Fibroblast of skin of scalp (primary cell): ENCODE data around the gene EFHD2.
"Not testable (repeated sequence)": the region's sequence is repeated elsewhere in the genome, so short reads cannot be mapped to it uniquely, and the experiment has no call there.

ENCODE experiments used
- DNase-seq: peaks from one replicate; pipeline ENCODE4 v3.0.0-alpha.2; 2013

The EFHD2 gene

DNA sequence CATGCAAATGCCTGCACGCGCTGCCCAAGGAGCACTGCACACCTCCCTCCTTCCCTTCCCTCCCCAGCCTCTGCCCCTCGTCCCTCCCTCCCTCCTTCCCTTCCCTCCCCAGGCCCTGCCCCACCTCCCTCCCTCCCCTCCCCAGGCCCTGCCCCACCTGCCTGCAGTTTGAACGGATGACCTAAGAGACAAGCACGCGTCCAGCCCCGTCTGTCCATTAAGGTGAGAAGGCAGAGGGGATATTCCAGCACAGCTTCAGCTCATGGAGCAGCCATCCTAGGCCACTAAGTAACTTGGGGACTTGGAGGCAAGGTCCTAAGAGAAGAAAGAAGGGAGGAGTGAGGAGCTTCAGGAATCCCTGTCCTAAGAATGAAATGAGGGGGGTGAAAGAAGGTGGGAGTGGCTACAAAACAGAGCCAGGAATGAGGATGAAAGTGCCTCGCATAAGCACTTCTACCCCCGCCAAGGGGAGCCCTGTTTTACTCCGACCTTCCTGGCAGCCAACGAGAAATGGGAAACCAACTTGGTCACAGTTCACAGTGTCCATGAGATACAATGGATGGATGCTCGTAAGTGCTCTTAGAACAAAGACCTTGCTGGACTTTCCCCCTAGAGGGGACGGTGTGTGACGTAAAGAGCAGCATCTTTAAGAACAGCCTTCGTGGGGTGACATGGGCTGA is 21.3 kb upstream of the EFHD2 start:
- DNase-seq, result no peak

DNA sequence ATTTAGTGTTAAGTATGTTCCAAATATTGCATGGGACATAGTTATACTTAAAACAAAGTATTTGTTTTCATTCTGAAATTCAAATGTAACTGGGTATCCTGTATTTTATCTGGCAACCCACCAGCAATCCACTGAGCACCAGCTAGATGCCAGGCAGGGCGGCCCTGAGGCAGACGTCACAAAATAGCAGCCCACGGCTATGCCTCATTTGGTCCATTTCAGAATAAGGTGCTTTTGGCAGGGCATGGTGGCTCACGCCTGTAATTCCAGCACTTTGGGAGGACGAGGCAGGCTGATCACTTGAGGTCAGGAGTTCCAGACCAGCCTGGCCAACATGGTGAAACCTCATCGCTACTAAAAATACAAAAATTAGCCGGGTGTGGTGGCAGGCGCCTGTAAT is 19.9 kb upstream of the EFHD2 start:
- not testable (repeated sequence) for DNase-seq

GRCh38 chr1:15390667-15391066 is 19.0 kb upstream of the EFHD2 start:
- DNase-seq, result no peak

GRCh38 chr1:15391366-15391765 is 18.3 kb upstream of the EFHD2 start:
- DNase-seq, result no peak

DNA sequence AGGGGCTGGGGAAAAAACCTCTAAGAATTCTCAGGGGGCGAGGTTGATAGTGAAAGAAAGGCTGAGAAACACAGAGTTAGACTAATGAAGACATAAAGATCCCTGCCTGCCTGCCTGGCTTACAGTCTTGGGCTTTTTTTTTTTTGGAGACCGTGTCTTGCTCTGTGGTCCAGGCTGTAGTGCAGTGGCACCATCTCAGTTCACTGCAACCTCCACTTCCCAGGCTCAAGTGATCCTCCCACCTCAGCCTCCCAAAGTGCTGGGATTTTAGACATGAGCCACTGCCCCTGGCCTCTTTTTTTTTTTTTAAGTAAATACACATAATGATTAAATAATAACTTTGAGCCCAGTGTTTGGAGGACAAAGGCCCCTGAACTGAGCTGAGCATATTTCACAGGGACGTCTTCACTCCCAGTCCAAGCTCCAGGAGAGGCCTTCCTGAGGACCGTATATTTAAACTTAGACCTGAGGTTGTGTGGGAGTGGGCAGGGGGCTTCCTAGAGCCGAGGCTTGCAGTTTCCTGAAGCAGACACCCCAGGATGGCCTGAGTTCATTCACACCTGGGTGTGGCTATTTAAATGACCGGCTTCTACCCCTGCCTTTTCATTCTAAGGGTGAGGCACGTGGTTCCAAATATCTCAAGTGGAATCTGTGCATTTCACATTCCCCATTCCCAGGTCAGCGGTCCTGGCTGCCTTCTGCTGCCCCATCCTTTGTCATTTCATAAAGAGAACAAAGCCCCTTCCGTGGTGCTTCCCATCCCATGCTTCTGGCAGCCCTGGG is 16.0 kb upstream of the EFHD2 start:
- no peak for DNase-seq

- no peak for DNase-seq
These were observed 15.4 kb upstream of the EFHD2 start for GRCh38 chr1:15394258-15394690.

DNA sequence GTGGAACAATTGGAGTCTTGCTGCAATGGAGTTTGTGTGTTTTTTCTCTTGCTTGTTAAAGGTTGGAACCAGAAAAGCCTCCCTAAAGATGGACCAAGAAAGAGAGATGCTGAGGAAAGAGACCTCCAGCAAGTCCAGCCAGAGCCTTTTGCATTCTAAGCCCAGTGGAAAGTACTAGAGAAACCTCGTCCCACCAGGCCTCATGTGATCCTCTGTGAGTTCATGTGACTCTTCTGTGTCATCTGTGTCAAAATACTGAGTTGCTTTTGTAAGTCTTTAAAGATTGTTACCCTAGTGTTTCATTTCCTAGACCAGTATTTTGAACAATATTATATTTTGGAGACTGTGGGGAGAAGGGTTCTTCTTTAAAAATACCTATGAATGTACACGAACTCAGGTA is 12.5 kb upstream of the EFHD2 start:
- no peak for DNase-seq

DNA sequence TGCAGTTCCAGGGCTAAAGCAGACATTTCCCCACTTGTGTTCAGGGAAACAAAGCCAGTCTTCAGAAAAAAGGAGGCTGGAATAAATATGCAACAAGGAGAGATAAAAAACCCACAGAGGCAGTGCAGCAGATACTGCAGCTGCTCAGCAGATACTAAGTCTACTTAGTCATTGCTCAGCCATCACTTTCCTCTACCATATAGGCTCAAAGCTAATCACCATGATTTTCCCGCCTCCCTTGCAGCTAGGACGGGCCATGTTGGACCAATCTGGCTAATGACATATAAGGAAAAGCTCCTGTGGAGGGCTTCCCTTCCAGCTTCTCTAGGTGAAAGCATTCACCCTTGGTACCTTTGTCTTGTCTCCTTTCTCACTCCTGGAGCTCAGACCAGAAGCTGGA is 10.0 kb upstream of the EFHD2 start:
- DNase-seq, result no peak

DNA sequence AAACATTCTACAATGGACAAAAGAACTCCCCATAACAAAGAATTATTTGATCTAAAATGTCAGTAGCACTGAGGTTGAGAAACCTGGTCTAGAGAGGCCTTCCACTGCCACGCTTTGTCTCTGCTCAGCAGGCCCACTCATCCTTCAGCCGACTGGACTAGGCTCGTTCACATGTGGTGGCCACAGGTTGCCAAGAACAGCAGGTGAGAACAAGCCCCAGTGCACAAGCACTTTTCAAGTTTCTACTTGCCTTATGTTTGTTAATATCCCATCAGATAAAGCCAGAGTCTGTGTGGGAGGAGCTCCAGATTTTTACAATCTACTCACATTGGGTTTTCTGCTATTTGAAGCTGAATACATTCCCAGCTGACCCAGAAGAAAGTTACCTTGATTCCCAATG is 9.1 kb upstream of the EFHD2 start:
- DNase-seq, result no peak

DNA sequence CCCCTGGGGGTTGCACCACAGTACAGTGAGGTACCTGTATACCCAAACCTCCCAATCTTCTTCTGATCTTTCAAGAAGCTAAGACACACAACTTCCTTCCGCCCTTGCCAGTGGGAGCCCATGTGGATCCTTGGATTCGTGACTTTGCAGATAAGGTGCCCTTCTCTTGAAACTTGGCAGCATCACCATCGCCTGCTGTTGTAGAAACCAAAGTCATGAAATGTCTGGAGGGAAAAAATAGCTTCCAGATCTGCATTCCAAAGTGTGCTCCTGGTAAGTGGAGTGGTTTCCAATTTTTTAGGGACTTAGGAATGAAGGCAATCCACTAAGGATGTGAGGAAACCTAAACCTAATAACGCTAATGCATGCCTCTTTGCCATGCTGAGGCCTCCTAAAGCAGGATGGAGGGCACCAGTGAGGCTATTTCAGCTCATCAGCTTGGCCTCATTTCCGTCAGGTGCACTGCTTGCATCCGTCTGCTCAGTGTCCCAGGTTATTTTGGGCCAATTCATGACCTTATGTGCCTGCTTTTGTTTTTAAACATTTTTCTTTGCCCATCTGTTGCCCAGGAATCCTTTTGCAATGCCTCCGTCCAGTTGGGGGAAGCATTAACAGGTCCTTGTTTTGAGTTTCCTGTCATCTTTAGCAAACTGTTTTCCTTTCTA is 8.2 kb upstream of the EFHD2 start:
- no peak for DNase-seq

GRCh38 chr1:15402809-15403450 is 6.8 kb upstream of the EFHD2 start:
- DNase-seq, result no peak

- DNase-seq, result no peak
These were observed 5.6 kb upstream of the EFHD2 start for GRCh38 chr1:15403962-15404580.

GRCh38 chr1:15405106-15405850 is 4.4 kb upstream of the EFHD2 start:
- no peak for DNase-seq

DNA sequence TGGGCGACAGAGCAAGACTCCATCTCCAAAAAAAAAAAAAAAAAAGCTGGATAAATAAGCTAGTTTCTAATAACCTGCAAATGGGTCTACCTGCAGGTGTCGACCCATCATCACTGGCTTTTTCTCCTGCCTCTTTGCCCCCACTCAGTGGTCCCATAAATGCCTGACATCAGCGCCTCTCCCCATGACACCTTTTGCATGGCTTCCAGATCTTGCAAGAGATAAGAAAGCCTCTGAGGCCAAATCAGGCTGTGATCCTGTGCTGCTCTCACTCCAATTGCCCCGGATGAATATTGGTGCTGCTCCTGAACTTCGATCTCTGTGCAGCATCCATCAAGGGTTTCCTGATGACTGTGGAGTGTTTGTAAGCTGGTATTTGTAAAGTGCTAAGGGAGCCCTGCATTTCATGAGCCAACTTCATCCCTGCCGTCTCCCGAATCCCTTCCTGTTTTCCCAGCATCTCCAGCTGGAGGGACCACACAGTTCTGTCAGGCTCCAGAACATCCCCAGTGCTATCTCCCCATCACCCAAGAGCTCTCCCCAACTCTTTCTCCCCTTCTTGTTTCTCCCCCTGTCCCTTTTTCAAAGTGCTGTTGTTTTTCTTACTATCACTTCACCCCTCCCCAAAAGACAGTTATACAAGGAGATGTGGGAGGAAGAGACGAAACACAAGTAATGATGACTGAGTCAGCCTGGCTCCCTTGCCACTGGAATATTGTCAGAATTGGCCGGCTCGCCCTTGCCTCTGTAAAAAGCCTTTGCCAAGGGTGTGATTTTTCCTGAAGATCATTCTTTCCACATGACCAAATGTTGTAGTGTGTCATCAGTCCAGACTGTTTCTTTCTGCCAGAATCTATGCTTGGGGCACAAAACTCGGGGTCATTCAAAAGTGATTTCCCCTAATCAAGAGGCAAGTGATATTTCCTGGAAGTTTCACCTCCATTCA is 2.8 kb upstream of the EFHD2 start:
- DNase-seq, result peak; percentile 76

DNA sequence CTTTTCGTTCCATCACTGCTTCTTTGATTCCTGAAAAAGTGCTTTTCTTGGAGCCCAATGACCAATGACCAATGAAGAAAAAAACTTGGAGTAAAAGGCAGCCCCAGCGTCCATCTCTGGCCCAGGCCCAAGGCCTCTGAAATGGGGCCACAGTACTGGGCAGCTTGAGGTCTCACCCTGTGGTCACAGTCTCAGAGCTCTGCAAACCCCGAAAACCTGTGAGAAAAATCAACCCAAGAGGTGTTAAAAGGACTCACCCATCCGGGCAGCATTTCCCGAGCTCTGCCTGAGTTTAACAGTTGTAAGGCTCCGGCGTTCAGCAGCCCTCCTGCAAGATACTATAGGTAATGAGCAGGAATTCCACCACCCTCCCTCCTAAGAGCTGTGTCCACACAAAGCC is 2.1 kb upstream of the EFHD2 start:
- no peak for DNase-seq

- no peak for DNase-seq
These were observed 749 bp upstream of the EFHD2 start for GRCh38 chr1:15408890-15409387.

GRCh38 chr1:15410223-15410883 is 665 bp downstream of the EFHD2 start:
- DNase-seq, result no peak

DNA sequence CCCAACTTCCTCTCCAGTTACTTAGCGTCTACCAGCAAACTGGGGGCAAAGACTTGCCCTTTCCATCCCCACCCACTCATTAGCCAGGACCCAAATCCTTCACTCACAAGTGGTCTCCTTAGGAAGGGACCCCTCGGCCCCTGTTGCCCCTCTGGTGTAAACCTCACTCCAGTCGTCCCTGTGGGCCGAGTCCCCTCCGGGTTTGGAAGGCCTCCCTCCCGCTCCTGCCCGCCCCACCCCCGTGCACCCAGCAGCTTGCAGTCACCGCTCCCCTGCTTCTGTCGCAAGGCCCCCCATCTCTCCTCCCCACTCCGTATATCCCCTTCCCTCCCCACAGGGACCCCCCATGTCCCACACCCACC is 1.2 kb downstream of the EFHD2 start:
- DNase-seq, result no peak

DNA sequence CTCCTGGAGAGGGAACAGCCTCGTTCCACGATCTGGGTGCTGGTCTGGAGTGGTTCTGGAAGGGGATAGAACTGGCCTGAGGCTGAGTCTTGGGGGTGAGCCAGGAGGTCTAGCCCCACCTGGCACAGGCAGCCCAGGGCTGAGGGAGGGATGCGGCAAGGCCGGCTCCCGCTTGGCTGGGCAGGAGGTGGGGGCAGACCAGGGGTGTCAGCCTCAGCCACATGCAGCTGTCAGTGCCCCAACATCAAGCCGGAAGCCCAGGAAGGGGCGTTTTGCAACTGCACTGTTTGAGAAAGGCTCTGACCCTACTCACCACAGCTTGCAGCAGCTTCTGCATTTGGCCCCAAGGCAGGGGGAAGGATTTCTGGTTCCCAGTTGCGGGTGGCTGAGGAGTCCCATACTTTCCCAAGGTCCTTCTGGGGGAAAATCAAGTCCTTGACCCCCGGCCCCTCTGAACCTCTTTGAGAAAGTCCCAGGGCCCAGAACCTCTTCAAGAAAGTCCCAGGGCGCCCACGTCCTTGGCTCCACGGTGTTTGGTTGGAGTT is 2.0 kb downstream of the EFHD2 start:
- DNase-seq, result no peak
